ENCODE results near the gene PHF11.
A peak's percentile ranks its signal among the peaks of the same experiment; 100 is the strongest.

The PHF11 gene

DNA sequence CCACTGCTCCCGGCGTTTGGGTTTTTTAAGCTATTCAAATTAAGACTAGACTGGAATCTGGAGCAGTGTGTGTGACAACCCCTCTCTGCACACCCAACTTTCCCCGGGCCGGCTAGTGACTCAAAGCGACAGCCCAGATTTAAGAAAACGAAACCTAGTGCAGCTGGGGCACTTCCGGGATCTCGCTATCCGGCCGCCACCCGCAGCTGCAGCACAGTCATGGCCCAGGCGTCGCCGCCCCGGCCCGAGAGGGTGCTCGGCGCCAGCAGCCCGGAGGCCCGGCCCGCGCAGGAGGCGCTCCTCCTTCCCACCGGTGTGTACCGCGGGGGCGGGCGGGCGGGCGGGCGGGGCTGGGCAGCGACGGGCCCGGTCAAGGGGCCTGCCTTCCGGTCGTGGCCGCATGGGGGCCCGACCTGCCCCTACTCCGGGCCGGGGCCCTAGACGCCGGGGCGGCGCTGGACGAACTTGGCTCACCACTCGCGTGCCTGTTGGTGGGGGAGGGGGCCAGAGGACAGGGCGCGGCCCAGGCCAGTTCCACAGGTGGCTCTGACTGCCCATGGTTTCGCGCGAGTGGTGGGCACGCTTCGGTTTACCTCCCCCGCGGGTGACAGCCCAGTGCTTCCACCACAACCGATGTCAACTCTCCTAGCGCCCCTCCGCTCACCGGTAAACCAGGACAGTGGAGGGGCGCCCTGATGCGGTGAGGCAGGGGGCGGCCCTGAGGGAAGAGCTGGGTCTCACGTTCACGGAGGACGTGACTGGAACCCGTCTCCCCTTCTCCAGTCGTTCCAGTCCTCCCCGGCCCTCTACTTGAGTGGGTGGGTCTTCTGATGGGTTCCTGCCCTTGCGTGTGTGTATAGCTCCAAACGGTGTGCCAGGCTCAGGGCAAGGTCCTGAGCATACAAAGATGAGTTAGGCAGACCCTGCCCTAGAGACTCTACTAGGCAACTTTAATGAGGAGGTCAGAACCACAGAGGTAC is at the start of gene PHF11:
Gene PHF11 (plus strand): TSS at position 171 of the 980 bp plus-strand sequence. CDS start 49 bp downstream, at position 220.
- DNase-seq = peak; percentile 89

DNA sequence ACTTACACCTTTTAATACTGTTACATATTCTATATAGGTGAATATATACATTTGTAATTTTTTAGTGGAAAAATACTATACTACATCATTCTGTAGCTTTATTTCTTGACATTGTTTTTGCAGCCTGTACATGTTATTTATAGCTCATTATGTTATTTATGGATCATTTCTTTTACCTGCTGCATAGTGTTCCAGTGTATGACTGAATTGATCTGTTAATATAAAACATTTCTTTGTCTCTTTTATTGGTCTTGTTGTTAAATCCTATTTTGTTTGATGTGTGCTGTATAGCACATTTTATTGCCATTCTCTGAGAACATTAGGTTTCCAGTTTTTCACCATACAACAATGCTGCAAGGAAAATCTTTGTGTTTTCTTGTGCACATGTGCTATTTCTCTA is 49.3 kb upstream of the PHF11 start:
- no peak for DNase-seq

DNA sequence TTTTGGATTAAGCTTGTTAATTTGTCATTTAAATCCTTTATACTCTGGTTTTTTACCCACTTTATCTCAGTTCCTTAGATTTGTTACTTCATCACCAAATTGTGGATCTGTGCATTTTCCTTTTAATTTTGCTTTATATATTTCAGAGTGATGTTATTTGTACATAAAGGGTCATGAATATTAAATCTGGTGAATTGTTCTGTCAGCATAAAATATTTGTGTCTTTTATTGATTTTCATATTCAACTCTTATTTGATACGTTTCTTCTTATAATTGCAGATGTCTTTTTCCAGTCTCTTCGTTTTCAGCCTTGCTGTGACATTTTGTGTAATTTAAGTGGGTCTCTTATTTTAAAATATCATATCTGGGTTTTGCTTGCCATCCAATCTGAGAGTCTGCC is 47.0 kb upstream of the PHF11 start:
- no peak for DNase-seq

- DNase-seq = peak; percentile 33
These were observed 45.5 kb upstream of the PHF11 start for GRCh38 chr13:49450105-49450819.

DNA sequence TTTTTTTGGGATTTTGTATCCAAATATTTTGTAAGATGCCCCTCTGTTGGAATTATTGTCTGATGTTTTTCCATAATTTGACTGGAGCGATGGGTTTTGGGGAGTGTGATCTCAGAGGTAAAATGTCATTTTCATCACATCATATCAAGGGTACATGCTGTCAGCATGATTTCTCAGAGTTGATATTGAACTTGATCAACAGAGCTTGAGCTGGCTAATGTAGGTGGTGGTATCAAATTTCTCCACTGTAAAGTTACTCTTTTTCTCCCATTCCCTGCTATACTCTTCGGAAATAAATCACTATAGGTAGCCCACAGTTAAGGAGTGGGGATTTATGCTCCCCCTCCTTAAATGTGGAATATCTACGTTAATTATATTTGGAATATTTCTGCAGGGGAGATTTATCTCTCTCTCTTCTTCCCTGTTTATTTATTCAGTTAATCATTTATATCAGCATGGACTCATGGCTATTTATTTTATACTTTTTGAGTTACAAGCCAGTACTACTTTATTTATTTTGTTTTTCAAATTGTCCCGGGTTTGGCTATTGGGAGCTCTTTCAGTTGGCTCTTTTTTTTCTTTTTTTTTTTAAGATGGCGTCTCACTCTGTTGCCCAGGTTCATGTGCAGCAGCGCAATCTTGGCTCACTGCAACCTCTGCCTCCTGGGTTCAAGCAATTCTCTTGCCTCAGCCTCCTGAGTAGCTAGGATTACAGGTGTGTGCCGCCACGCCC is 42.9 kb upstream of the PHF11 start:
- no peak for DNase-seq

- no peak for DNase-seq
These were observed 42.3 kb upstream of the PHF11 start for GRCh38 chr13:49453465-49453864.

DNA sequence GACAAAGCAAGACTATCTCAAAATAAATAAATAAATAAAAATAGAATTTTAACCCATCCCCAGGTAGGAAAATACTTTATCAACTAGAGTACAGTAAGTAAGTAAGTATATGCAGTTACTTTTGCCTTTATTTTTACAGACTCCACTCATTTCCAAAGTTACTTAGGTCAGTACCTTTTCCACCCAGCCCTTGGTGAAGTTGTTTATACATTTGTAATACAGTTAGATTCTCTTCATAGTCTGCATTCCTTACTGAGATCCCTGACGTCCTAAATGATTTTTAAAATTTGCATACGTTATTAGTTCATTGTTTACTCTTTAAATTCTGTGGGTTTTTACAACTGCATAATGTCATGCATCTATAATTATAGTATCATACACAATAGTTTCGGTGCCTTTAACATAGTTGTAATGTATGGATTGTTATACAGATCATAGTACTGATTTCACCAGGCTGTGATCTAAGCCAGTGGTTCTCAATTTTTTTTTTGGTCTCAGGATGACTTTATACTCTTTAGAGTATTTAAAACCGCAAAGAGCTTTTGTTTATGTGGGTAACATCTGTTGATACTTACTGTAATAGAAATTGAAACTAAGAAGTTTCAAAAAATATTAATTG is 41.3 kb upstream of the PHF11 start:
- no peak for DNase-seq

GRCh38 chr13:49455007-49455398 is 40.8 kb upstream of the PHF11 start:
- DNase-seq = no peak

GRCh38 chr13:49456156-49456555 is 39.6 kb upstream of the PHF11 start:
- no peak for DNase-seq

DNA sequence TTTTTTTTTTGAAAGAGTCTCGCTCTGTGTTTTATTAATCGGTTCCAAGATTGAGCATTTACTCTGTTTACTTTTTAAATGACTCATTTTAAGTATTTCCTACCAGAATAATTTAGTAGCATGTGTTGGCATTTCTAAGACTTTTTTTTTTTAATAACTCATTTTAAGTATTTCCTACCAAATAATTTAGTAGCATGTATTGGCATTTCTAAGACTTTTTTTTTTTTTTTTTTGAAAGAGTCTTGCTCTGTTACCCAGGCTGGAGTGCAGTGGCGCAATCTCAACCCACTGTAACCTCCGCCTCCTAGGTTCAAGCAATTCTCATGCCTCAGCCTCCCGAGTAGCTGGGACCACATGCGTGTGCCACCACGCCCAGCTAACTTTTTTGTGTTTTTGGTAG is 38.5 kb upstream of the PHF11 start:
- DNase-seq = no peak

DNA sequence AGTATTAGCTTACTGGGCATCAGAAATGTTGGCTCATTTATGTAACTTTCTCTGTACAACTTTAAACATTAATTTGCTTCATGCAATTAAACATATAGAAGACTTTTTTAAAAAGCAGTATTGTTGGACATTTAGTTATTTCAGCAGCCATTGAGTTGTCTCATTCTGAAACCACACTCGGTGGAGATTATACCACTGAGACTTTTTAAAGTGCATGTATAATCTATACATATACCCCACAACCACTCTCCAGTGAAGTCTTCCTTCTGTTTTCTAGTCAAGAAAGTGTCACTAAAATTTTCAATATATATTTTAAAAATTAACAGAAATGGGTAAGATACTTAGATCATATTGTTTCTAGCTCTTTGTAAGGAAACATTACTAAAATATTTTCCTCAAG is 36.2 kb upstream of the PHF11 start:
- DNase-seq = no peak

DNA sequence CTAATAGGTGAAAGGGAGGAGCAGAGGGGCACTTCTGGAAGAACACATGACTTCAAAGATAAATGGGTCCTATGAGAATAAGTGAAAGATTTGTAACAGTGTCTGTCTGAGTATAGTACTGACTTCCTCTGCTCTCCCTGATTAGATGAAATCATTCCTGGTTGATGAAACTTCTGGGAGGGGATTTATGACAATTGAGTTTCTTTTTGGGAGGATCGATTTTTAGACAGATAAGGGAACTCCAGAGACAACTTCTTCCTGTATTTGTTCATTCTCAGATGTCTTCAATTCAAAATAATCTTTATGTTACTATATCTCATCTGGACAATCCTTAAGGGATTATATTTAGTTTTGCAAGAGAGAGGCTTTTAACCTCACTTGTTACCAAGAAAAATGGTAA is 31.7 kb upstream of the PHF11 start:
- DNase-seq = no peak

- no peak for DNase-seq
These were observed 31.0 kb upstream of the PHF11 start for GRCh38 chr13:49464621-49465325.

- no peak for DNase-seq
These were observed 29.4 kb upstream of the PHF11 start for GRCh38 chr13:49466292-49466838.

- DNase-seq = no peak
These were observed 23.6 kb upstream of the PHF11 start for GRCh38 chr13:49472186-49472585.

GRCh38 chr13:49476529-49476928 is 19.2 kb upstream of the PHF11 start:
- DNase-seq = no peak

DNA sequence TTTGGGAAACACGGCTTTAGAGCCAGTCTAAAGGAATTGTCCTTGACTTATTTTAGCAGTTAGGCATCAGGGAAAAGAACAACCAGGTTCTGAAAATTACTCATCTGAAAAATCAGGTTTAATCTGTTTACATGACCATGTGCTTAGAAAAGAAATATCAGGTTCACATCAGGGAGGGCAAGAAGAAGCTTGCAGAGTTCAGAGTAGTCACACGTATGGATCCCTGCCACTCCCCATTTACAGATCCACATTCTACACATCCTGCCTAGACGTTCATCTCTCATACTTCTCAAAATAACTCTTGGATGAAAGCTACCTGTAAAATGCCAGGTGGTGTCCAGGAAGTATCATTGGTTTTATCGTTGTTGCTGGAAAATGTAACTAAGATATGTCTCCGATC is 14.0 kb upstream of the PHF11 start:
- no peak for DNase-seq

- DNase-seq = no peak
These were observed 7.2 kb upstream of the PHF11 start for GRCh38 chr13:49488563-49488962.

- peak; percentile 42 for DNase-seq
These were observed 1.1 kb upstream of the PHF11 start for GRCh38 chr13:49494645-49495044.

- peak; percentile 8 for DNase-seq
These were observed 1.1 kb downstream of the PHF11 start for GRCh38 chr13:49496837-49497236.

DNA sequence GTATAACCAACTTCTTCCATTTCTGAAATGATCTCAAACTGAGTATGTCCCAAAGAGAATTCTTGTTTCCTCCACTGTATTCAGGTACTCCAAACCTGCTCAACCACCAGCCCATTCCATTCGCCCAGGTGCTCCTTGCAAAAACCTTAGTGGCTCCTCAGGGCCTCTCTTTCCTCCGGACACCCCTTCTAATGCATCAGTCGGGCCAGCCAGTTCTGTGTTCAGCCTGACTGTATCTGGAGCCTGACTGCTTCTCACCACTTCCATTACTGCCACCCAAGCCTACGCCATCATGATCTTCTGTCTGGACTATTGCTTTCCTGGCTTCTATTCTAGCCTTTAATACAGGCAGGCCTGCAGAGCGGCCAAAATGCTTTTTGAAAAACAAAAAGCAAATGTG is 1.5 kb downstream of the PHF11 start:
- DNase-seq = peak; percentile 13

- DNase-seq = no peak
These were observed 2.5 kb downstream of the PHF11 start for GRCh38 chr13:49498206-49498605.
